NCI-H2227 (cell line): Measurements from ENCODE around the gene RNASE13.

Experiments used
- DNase-seq: peaks from one replicate; lab custom pipeline; 2025; ENCODE audit not compliant: unreplicated experiment; lab: John Stamatoyannopoulos, UW

RNASE13 gene

GRCh38 chr14:21066882-21067502 is 32.4 kb upstream of the RNASE13 start:
- DNase-seq, result peak; percentile 12

GRCh38 chr14:21063479-21063878 is 28.9 kb upstream of the RNASE13 start:
- DNase-seq, result no peak

- no peak for DNase-seq
Observed at GRCh38 chr14:21061347-21061668, 26.7 kb upstream of the RNASE13 start.

- no peak for DNase-seq
Observed at GRCh38 chr14:21060614-21061346, 26.2 kb upstream of the RNASE13 start.

GRCh38 chr14:21059842-21060613 is 25.4 kb upstream of the RNASE13 start:
- DNase-seq, result no peak

GRCh38 chr14:21058903-21059302 is 24.3 kb upstream of the RNASE13 start:
- DNase-seq, result no peak

GRCh38 chr14:21057803-21058675 is 23.4 kb upstream of the RNASE13 start, which contains the start of gene RNASE8:
TSS of gene RNASE8 (plus strand) at chr14:21057822. CDS start at chr14:21057893, 71 bp downstream.
- DNase-seq, result no peak

GRCh38 chr14:21056520-21057163 is 22.0 kb upstream of the RNASE13 start:
- no peak for DNase-seq

- no peak for DNase-seq
Observed at GRCh38 chr14:21055432-21056117, 21.0 kb upstream of the RNASE13 start.

GRCh38 chr14:21054768-21055145 is 20.1 kb upstream of the RNASE13 start:
- DNase-seq, result no peak

GRCh38 chr14:21054123-21054767 is 19.6 kb upstream of the RNASE13 start:
- DNase-seq, result no peak

GRCh38 chr14:21053184-21054122 is 18.8 kb upstream of the RNASE13 start:
- no peak for DNase-seq

- no peak for DNase-seq
Observed at GRCh38 chr14:21050597-21050996, 16.0 kb upstream of the RNASE13 start.

GRCh38 chr14:21049271-21049673 is 14.7 kb upstream of the RNASE13 start:
- no peak for DNase-seq

GRCh38 chr14:21048638-21049037 is 14.0 kb upstream of the RNASE13 start:
- no peak for DNase-seq

GRCh38 chr14:21047378-21047781 is 12.8 kb upstream of the RNASE13 start:
- no peak for DNase-seq

GRCh38 chr14:21043974-21044618 is 9.5 kb upstream of the RNASE13 start:
- DNase-seq, result no peak

GRCh38 chr14:21043387-21043973 is 8.9 kb upstream of the RNASE13 start:
- no peak for DNase-seq
